ENCODE results near the gene SEL1L2. TPM values are rescaled to one million over a fixed set of nuclear protein-coding genes. Genes with fewer than 3 reads are reported as not detected.

Gene SEL1L2
- not detected for total RNA-seq
- polyA plus RNA-seq (2013, experiment 1 of 2) = not detected
- not detected for polyA plus RNA-seq (2013, experiment 2 of 2)
- 0 to 0.10 (median 0) reads per million in 172 experiments for total RNA-seq

- TF ChIP-seq CTCF (IDR thresholded peaks at IDR 0.05) = no peak
- Histone ChIP-seq H3K4me1 (ENCODE audit: insufficient read depth, low read length) (peaks cover 2% of the 10 kb centered on the region), H3K27ac (ENCODE audit: low read depth in 1 of 2, low read length in 2 of 2) (no peak within 1 kb of the TSS), H3K4me3 (ENCODE audit: low read length) (no peak within 1 kb of the TSS), H3K9me3 (ENCODE audit: control insufficient read depth in 1 of 2, insufficient read depth in 1 of 2, low read length in 2 of 2) (peaks cover 8 to 25% of the 10 kb centered on the region in 2 experiments), H3K27me3 (ENCODE audit: control insufficient read depth in 1 of 2, insufficient read depth in 2 of 2, low read length in 2 of 2) (peaks cover 0 to 5% of the 10 kb centered on the region in 2 experiments), H3K36me3 (ENCODE audit: insufficient read depth, low read length) (no peaks in the 10 kb centered on the region)
- Mint-ChIP-seq H3K4me1 (ENCODE audit: low read depth) (no peaks in the 10 kb centered on the region), H3K9me3 (peaks cover 7% of the 10 kb centered on the region), H3K27ac (no peak within 1 kb of the TSS), H3K27me3 (peaks cover 7% of the 10 kb centered on the region), H3K4me3 (no peak within 1 kb of the TSS), H3K36me3 (ENCODE audit: low read depth) (no peaks in the 10 kb centered on the region)
- ChIA-PET CTCF (no interaction called here), POLR2A (no interaction called here)
- DNase-seq (no peak), ATAC-seq (ENCODE audit: poor library complexity) (no peak)
- intact Hi-C loops (cut with DNase I, micrococcal nuclease) = no loop called here
These were observed at the start of gene SEL1L2 for GRCh38 chr20:13990465-13990864. Gene SEL1L2, minus strand, starts transcription at chr20:13990614. Its CDS starts 80 bp downstream, at chr20:13990534.

- peaks cover 0 to 3% of the 10 kb centered on the region in 2 experiments for H3K9me3 ChIP-seq (ENCODE audit: control insufficient read depth in 1 of 2, insufficient read depth in 1 of 2, low read length in 2 of 2)
- no peak for TF ChIP-seq CTCF (IDR thresholded peaks at IDR 0.05)
- intact Hi-C loops (cut with DNase I, micrococcal nuclease) = no loop called here
- H3K4me3 ChIP-seq (ENCODE audit: low read length) = no peak overlapping the region
- no peak overlapping the region for H3K27ac Mint-ChIP-seq
- H3K4me1 ChIP-seq (ENCODE audit: insufficient read depth, low read length) = no peaks in the 10 kb centered on the region
- ATAC-seq (ENCODE audit: poor library complexity) (no peak), DNase-seq (no peak)
- H3K36me3 ChIP-seq (ENCODE audit: insufficient read depth, low read length) = no peaks in the 10 kb centered on the region
- no peaks in the 10 kb centered on the region for H3K27me3 ChIP-seq (ENCODE audit: control insufficient read depth in 1 of 2, insufficient read depth in 2 of 2, low read length in 2 of 2)
- POLR2A ChIA-PET = no interaction called here
- H3K4me3 Mint-ChIP-seq = no peak overlapping the region
- no peaks in the 10 kb centered on the region for H3K4me1 Mint-ChIP-seq (ENCODE audit: low read depth)
- H3K27ac ChIP-seq (ENCODE audit: low read depth in 1 of 2, low read length in 2 of 2) = no peak overlapping the region
- H3K9me3 Mint-ChIP-seq = no peaks in the 10 kb centered on the region
- no peaks in the 10 kb centered on the region for H3K36me3 Mint-ChIP-seq (ENCODE audit: low read depth)
- CTCF ChIA-PET = no interaction called here
- H3K27me3 Mint-ChIP-seq = no peaks in the 10 kb centered on the region
These were observed 46.2 kb upstream of the SEL1L2 start for GRCh38 chr20:14036567-14036966.

GRCh38 chr20:14033310-14033709 is 42.9 kb upstream of the SEL1L2 start:
- Mint-ChIP-seq H3K4me3 (no peak overlapping the region), H3K27me3 (no peaks in the 10 kb centered on the region), H3K27ac (no peak overlapping the region), H3K9me3 (no peaks in the 10 kb centered on the region), H3K4me1 (ENCODE audit: low read depth) (no peaks in the 10 kb centered on the region), H3K36me3 (ENCODE audit: low read depth) (no peaks in the 10 kb centered on the region)
- Histone ChIP-seq H3K36me3 (ENCODE audit: insufficient read depth, low read length) (no peaks in the 10 kb centered on the region), H3K4me3 (ENCODE audit: low read length) (no peak overlapping the region), H3K27ac (ENCODE audit: low read depth in 1 of 2, low read length in 2 of 2) (no peak overlapping the region), H3K9me3 (ENCODE audit: control insufficient read depth in 1 of 2, insufficient read depth in 1 of 2, low read length in 2 of 2) (peaks cover 0 to 7% of the 10 kb centered on the region in 2 experiments), H3K27me3 (ENCODE audit: control insufficient read depth in 1 of 2, insufficient read depth in 2 of 2, low read length in 2 of 2) (no peaks in the 10 kb centered on the region), H3K4me1 (ENCODE audit: insufficient read depth, low read length) (no peaks in the 10 kb centered on the region)
- ChIA-PET POLR2A (no interaction called here), CTCF (no interaction called here)
- intact Hi-C loops (cut with DNase I, micrococcal nuclease) = no loop called here
- ATAC-seq (ENCODE audit: poor library complexity) (no peak), DNase-seq (no peak)
- no peak for TF ChIP-seq CTCF (IDR thresholded peaks at IDR 0.05)
